ENCODE measurements around the gene ATP8B3. TPM values are rescaled to one million over a fixed set of nuclear protein-coding genes. Genes with fewer than 3 reads are reported as not detected.

The ATP8B3 gene
- total RNA-seq, 1 donor from 2014 or later: 2.5 TPM

DNA sequence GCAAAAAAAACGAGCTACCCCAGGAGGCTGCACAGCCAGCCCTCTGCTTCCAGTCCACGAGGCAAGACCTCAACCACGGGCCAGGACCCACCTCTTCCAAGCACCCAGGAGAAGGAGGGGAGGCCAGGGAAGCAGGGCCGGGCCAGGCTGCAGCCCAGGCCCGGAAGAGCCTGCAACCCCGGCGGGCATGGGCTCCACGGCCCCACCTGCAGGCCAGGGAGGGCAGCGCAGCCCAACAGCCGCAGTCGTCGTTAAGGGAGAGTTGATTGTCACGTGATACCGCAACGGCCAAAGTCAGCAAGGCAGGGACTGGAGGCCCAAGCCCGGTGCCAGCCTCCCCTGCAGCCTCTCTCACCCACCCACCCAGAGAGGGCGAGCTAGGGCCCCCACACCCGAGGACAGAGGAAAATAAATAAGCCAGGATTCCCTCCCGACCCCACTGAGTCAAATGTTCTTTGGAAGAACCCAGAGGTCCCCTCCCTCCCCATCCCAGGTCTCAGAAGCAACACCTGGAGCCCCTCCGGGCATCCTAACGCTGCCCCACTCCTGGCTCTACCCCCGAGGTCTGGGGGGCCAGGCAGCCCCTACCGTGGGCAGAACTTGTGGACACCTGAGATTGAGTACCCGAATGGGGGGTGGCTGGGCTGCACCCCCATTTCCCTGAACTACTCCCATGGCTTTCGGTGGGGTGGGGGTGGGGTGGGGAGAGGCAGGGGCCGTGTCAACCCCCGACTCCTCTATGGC is 41.4 kb upstream of the ATP8B3 start:
- Mint-ChIP-seq H3K27ac (ENCODE audit: unreplicated experiment) (peak overlapping the region; percentile 93), H3K4me1 (ENCODE audit: low read depth, unreplicated experiment) (peaks cover 11% of the 10 kb centered on the region), H3K9me3 (ENCODE audit: unreplicated experiment) (peaks cover 19% of the 10 kb centered on the region), H3K27me3 (ENCODE audit: unreplicated experiment) (peaks cover 16% of the 10 kb centered on the region), H3K4me3 (ENCODE audit: unreplicated experiment) (peak overlapping the region; percentile 84), H3K36me3 (ENCODE audit: unreplicated experiment) (no peaks in the 10 kb centered on the region)
- DNase-seq: peak; percentile 90
- TF ChIP-seq, protein P1, sequence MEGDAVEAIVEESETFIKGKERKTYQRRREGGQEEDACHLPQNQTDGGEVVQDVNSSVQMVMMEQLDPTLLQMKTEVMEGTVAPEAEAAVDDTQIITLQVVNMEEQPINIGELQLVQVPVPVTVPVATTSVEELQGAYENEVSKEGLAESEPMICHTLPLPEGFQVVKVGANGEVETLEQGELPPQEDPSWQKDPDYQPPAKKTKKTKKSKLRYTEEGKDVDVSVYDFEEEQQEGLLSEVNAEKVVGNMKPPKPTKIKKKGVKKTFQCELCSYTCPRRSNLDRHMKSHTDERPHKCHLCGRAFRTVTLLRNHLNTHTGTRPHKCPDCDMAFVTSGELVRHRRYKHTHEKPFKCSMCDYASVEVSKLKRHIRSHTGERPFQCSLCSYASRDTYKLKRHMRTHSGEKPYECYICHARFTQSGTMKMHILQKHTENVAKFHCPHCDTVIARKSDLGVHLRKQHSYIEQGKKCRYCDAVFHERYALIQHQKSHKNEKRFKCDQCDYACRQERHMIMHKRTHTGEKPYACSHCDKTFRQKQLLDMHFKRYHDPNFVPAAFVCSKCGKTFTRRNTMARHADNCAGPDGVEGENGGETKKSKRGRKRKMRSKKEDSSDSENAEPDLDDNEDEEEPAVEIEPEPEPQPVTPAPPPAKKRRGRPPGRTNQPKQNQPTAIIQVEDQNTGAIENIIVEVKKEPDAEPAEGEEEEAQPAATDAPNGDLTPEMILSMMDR (IDR thresholded peaks at IDR 0.05; ENCODE audit: partially characterized antibody, unreplicated experiment): peak; percentile 89

DNA sequence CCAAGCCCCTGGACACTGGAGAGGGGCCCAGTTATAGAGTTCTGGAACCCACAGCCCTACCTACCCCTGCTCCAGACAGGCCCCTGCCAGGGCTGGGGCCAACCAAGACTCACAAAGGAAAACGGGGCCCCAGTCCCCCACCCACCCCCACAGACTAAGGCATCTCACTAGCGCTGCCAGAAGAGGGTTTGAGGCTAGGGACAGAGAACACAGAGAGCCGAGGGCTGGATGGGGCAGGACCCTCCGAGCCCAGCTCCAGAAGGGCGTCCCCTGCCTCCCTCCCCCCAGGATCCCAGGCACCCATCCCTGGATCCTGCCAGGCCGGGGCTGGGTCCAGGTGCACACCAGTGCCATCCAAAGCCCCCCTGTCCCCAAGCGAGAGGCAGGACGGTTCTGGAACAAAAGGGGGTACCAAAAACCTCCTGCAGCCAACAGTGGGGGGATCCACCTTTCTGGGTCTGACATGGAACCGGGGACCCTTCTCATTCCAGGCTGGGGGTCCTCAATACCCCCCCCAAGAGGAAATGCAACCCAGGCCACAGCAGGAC is 40.6 kb upstream of the ATP8B3 start:
- H3K4me3 Mint-ChIP-seq (ENCODE audit: unreplicated experiment): peak overlapping the region; percentile 34
- peaks cover 16% of the 10 kb centered on the region for H3K27me3 Mint-ChIP-seq (ENCODE audit: unreplicated experiment)
- H3K27ac Mint-ChIP-seq (ENCODE audit: unreplicated experiment): peak overlapping the region; percentile 93
- H3K9me3 Mint-ChIP-seq (ENCODE audit: unreplicated experiment): peaks cover 19% of the 10 kb centered on the region
- TF ChIP-seq, protein P1 (IDR thresholded peaks at IDR 0.05; ENCODE audit: partially characterized antibody, unreplicated experiment): no peak
- no peaks in the 10 kb centered on the region for H3K36me3 Mint-ChIP-seq (ENCODE audit: unreplicated experiment)
- H3K4me1 Mint-ChIP-seq (ENCODE audit: low read depth, unreplicated experiment): peaks cover 11% of the 10 kb centered on the region
- DNase-seq: no peak

DNA sequence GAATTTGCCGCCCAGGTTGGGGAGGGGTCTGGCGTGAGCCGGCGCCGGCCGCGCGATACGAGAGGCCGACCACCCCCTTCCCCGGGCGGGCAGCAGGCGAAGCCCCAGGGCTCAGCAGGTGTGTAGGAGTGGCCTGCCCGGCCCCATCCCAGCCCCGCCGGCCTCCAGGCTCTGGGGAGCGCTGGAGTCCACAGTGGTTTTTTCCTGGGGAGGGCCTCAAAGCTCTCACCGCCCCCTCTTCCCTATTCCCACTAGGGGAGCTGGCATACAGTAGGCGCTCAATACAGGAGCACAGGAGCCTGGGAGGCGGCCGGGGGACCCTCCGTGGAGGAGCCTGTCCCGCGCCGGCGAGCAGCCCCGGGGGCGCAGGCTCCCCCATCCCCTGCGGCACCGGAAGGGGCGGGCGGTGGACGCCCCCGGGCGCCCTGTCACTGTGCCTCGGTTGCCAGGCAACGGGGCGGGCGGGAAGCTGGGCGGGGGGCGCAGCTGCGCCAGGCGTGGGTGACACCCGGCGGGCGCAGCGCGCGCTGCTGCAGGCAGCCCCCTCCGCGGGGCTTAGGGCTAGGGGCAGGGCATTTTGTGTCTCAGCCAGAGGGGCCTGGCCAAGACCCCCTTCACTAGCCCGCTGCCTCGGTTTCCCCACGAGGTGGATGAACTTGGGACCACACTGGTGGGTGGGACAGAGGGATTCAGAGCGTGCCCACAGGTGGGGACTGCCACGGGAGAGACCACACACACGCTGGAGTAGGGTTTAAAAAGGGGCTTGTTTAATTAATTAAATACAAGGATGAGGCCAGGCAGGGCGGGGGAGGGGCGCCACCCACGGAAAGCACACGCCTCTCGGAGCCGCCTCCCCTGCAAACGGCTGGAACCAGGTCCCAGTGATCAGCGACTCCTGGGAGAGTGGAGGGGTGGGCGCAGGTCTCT is 39.8 kb upstream of the ATP8B3 start:
- Mint-ChIP-seq H3K4me3 (ENCODE audit: unreplicated experiment) (no peak overlapping the region), H3K27ac (ENCODE audit: unreplicated experiment) (no peak overlapping the region), H3K27me3 (ENCODE audit: unreplicated experiment) (peaks cover 22% of the 10 kb centered on the region), H3K36me3 (ENCODE audit: unreplicated experiment) (no peaks in the 10 kb centered on the region), H3K4me1 (ENCODE audit: low read depth, unreplicated experiment) (peaks cover 18% of the 10 kb centered on the region), H3K9me3 (ENCODE audit: unreplicated experiment) (peaks cover 24% of the 10 kb centered on the region)
- TF ChIP-seq, protein P1 (IDR thresholded peaks at IDR 0.05; ENCODE audit: partially characterized antibody, unreplicated experiment): no peak
- DNase-seq: peak; percentile 67

DNA sequence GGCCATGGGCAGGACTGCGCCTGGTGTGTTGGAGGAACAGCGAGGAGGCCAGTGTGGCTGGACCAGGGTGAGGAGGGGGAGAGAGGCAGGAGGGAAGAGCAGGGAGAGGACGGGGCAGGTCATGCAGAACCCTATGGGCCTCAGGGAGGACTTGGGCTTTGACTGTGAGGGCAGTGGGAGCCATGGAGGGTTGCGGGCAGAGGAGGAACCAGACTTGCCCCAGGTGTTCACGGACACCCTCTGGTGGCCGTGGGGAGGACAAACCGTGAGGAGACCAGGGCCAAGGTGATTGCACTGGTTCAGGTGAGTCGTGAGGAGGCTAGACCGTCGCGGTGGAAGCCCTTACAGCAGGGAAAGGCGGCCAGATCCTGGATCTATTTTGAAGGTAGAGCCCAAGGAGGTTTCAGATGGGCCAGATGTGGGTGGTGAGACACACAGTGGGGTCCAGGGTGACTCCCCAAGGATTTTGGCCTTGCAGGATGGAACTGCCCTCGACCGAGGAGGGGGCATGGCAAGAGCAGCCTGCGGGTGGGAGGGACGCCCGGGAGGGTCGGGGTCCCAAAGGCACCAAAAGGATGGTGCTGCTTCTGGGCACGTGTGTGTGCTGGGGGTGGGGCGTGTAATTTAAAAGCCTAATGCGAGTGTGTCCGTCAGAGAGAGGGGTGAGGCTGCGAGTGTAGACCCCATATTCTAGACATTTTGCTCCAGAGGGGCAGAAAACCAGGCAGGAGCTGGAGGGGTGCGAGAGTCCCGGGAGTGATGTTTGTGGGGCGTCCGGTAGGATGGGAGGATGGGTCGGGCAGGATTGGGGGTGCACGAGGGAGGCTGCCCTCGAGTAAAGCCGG is 39.0 kb upstream of the ATP8B3 start:
- no peaks in the 10 kb centered on the region for H3K36me3 Mint-ChIP-seq (ENCODE audit: unreplicated experiment)
- TF ChIP-seq, protein P1 (IDR thresholded peaks at IDR 0.05; ENCODE audit: partially characterized antibody, unreplicated experiment): no peak

More for the DNA sequence above, 39.0 kb upstream of the ATP8B3 start:
- H3K4me3 Mint-ChIP-seq (ENCODE audit: unreplicated experiment): peak overlapping the region; percentile 69
- DNase-seq: no peak
- peaks cover 20% of the 10 kb centered on the region for H3K4me1 Mint-ChIP-seq (ENCODE audit: low read depth, unreplicated experiment)
- peaks cover 20% of the 10 kb centered on the region for H3K9me3 Mint-ChIP-seq (ENCODE audit: unreplicated experiment)
- peak overlapping the region; percentile 66 for H3K27ac Mint-ChIP-seq (ENCODE audit: unreplicated experiment)
- H3K27me3 Mint-ChIP-seq (ENCODE audit: unreplicated experiment): peaks cover 18% of the 10 kb centered on the region
